Thoracic aorta (tissue), 2 donors: ENCODE data around the gene TMEM88. TPM values are rescaled to one million over a fixed set of nuclear protein-coding genes. Genes with fewer than 3 reads are reported as not detected.
A peak's percentile ranks its signal among the peaks of the same experiment; 100 is the strongest.

Experiments used
- ATAC-seq: fragments of 150-250 bp; one replicate; pipeline ENCODE4 v1.8.0; 2017; ENCODE audit warnings: low read depth; ENCODE audit not compliant: insufficient number of reproducible peaks, low FRiP score
- DNase-seq: peaks from one replicate; pipeline ENCODE4 v3.0.0-alpha.2; 2020; ENCODE audit warnings: low spot score
- H3K27ac ChIP-seq, 2 donors: fragments of 200-600 bp; sonication (generic); 1 replicate in 1 of 2; 2 replicates in 1 of 2; pipeline ENCODE4 v1.5.1; 2016; ENCODE audit warnings: mild to moderate bottlenecking in 2 of 2, moderate library complexity in 2 of 2
- H3K27me3 ChIP-seq: fragments of 200-600 bp; sonication (generic); replicated peaks from 2 replicates; pipeline ENCODE4 v1.6.0; 2016; ENCODE audit warnings: mild to moderate bottlenecking; ENCODE audit not compliant: insufficient read depth
- H3K36me3 ChIP-seq: fragments of 200-600 bp; sonication (generic); one replicate; pipeline ENCODE4 v1.5.1; 2016
- H3K4me1 ChIP-seq, 2 donors: fragments of 200-600 bp; sonication (generic); 1 replicate in 1 of 2; 2 replicates in 1 of 2; pipeline versions ENCODE4 v1.5.1 to v1.6.0; 2016; ENCODE audit warnings: low read depth in 2 of 2, mild to moderate bottlenecking in 1 of 2; ENCODE audit not compliant: control insufficient read depth in 1 of 2
- H3K4me3 ChIP-seq: fragments of 200-600 bp; sonication (generic); 2 replicates; pipeline ENCODE4 v1.5.1; 2016; ENCODE audit warnings: mild to moderate bottlenecking
- H3K9me3 ChIP-seq: fragments of 200-600 bp; sonication (generic); 2 replicates; pipeline ENCODE4 v1.5.1; 2016
- total RNA-seq, 2 donors: library from RNA; depleted of rRNA; stranded (reverse); fragments of >200 nt; gene quantifications; one replicate each; pipeline versions ENCODE4 v1.1.0 to v1.2.3, GENCODE V29; 2016
- TF ChIP-seq, protein P1 (sequence below): fragments of 200-600 bp; sonication (generic); IDR thresholded peaks from one replicate; pipeline ENCODE4 v1.5.1; 2019; ENCODE audit warnings: antibody characterized with exemption

Gene TMEM88
- total RNA-seq, 2 donors from 2014 or later: 4.1 to 21.9 TPM

GRCh38 chr17:7889166-7889955, 34.5 kb downstream of the TMEM88 start:
- peaks cover 24% of the 10 kb centered on the region for H3K36me3 ChIP-seq
- TF ChIP-seq, protein P1, sequence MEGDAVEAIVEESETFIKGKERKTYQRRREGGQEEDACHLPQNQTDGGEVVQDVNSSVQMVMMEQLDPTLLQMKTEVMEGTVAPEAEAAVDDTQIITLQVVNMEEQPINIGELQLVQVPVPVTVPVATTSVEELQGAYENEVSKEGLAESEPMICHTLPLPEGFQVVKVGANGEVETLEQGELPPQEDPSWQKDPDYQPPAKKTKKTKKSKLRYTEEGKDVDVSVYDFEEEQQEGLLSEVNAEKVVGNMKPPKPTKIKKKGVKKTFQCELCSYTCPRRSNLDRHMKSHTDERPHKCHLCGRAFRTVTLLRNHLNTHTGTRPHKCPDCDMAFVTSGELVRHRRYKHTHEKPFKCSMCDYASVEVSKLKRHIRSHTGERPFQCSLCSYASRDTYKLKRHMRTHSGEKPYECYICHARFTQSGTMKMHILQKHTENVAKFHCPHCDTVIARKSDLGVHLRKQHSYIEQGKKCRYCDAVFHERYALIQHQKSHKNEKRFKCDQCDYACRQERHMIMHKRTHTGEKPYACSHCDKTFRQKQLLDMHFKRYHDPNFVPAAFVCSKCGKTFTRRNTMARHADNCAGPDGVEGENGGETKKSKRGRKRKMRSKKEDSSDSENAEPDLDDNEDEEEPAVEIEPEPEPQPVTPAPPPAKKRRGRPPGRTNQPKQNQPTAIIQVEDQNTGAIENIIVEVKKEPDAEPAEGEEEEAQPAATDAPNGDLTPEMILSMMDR: peak; percentile 67
- no peaks in the 10 kb centered on the region for H3K27me3 ChIP-seq
- ATAC-seq (peak; percentile 37), DNase-seq (peak; percentile 94)
- H3K27ac ChIP-seq: peak overlapping the region; percentile 80 to 91
- H3K4me3 ChIP-seq: peak overlapping the region; percentile 16
- peaks cover 25 to 36% of the 10 kb centered on the region in 2 donors for H3K4me1 ChIP-seq
- no peaks in the 10 kb centered on the region for H3K9me3 ChIP-seq

- Histone ChIP-seq H3K27me3 (no peaks in the 10 kb centered on the region), H3K4me3 (no peak overlapping the region), H3K27ac (no peak overlapping the region), H3K4me1 (peaks cover 11 to 18% of the 10 kb centered on the region in 2 donors), H3K9me3 (no peaks in the 10 kb centered on the region), H3K36me3 (peaks cover 49% of the 10 kb centered on the region)
- DNase-seq (no peak), ATAC-seq (no peak)
- TF ChIP-seq, protein P1: no peak
These were observed 38.5 kb downstream of the TMEM88 start for GRCh38 chr17:7893187-7893880.

DNA sequence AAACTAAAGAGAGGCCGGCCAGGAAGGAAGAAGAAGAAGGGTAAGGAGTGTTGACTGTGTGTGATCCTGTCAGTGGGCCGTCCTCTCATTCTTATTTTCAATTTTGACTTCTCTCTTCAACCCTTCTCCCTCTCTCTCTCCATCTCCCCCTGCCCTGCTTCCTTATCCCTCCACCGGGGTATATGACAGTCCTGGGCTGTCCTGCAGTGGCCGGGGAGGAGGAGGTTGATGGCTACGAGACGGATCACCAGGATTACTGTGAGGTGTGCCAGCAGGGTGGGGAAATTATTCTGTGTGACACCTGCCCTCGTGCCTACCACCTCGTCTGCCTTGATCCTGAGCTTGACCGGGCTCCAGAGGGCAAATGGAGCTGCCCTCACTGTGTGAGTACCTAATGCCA, 39.4 kb downstream of the TMEM88 start:
- TF ChIP-seq, protein P1: no peak
- no peaks in the 10 kb centered on the region for H3K27me3 ChIP-seq
- peaks cover 4 to 9% of the 10 kb centered on the region in 2 donors for H3K4me1 ChIP-seq
- H3K4me3 ChIP-seq: no peak overlapping the region
- H3K36me3 ChIP-seq: peaks cover 58% of the 10 kb centered on the region
- ATAC-seq (no peak), DNase-seq (no peak)
- H3K27ac ChIP-seq: no peak overlapping the region
- H3K9me3 ChIP-seq: no peaks in the 10 kb centered on the region

DNA sequence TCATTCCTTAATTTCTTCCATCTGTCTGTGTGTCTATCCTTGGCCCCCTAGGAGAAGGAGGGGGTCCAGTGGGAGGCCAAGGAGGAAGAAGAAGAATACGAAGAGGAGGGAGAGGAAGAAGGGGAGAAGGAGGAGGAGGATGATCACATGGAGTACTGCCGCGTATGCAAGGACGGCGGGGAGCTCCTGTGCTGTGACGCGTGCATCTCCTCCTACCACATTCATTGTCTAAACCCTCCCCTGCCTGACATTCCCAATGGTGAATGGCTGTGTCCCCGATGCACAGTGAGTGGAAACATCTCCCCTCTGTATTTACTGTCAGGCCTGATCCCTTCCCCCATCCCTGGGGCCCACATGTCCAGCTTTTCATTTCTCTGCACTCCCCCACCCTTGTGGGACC, 40.0 kb downstream of the TMEM88 start:
- peaks cover 64% of the 10 kb centered on the region for H3K36me3 ChIP-seq
- H3K9me3 ChIP-seq: no peaks in the 10 kb centered on the region
- no peak overlapping the region for H3K27ac ChIP-seq
- DNase-seq (no peak), ATAC-seq (no peak)
- TF ChIP-seq, protein P1: no peak
- H3K4me3 ChIP-seq: no peak overlapping the region
- peaks cover 0 to 3% of the 10 kb centered on the region in 2 donors for H3K4me1 ChIP-seq
- H3K27me3 ChIP-seq: no peaks in the 10 kb centered on the region

DNA sequence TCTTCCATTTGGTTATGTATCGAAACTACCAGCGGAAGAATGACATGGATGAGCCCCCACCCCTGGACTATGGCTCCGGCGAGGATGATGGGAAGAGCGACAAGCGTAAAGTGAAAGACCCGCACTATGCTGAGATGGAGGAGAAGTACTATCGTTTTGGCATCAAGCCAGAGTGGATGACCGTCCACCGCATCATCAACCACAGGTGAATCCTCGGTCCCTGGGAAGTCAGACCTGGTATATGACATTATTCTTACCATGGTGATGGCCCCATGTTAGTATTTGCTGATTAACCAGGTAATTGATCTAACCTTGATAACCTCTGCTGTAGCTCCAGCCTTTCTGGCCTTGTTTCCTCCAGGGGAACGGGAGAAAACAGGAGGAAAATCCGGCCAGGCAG, 42.2 kb downstream of the TMEM88 start:
- Histone ChIP-seq H3K9me3 (no peaks in the 10 kb centered on the region), H3K27me3 (no peaks in the 10 kb centered on the region), H3K4me1 (no peaks in the 10 kb centered on the region), H3K36me3 (peaks cover 65% of the 10 kb centered on the region), H3K27ac (no peak overlapping the region), H3K4me3 (no peak overlapping the region)
- DNase-seq: no peak
- TF ChIP-seq, protein P1: no peak
- no peak for ATAC-seq
